Endothelial cell of umbilical vein (primary cell): ENCODE data around the gene RFLNA. TPM values are rescaled to one million over a fixed set of nuclear protein-coding genes. Genes with fewer than 3 reads are reported as not detected.

Experiments
- BruUV-seq: library from RNA; stranded (reverse); fragments of 400-500 nt; replicated peaks from 2 replicates; lab custom pipeline; 2021; lab: Mats Ljungman, UMichigan
- CTCF ChIA-PET: fragments of 300-600, 350-600 bp; sonication (Branson Sonifier 250); formaldehyde crosslinking; loops from one replicate; lab custom pipeline; 2021; ENCODE audit warnings: antibody characterized with exemption, inconsistent platforms; lab: Charles Lee
- POLR2A ChIA-PET: fragments of 300-600, 350-600 bp; sonication (Branson Sonifier 250); formaldehyde crosslinking; loops from one replicate; lab custom pipeline; 2021; ENCODE audit warnings: antibody characterized with exemption, inconsistent platforms; lab: Charles Lee
- DNase-seq: peaks from one replicate; pipeline ENCODE4 v3.0.0-alpha.2; 2011; ENCODE audit warnings: low read depth, low spot score
- FAIRE-seq: peaks from 2 replicates; lab custom pipeline; 2011; peaks lifted over from hg19 to GRCh38; lab: Jason Lieb, UNC
- H2AFZ ChIP-seq: 2 replicates; pipeline ENCODE4 v1.6.0; 2012; ENCODE audit warnings: low read depth, low read length, control low read depth, inconsistent platforms
- H3K27ac ChIP-seq: 2 replicates; pipeline ENCODE4 v1.5.1; 2011; ENCODE audit warnings: low read depth, mild to moderate bottlenecking, control low read depth, low read length, moderate library complexity; ENCODE audit not compliant: insufficient read depth
- H3K27me3 ChIP-seq, 2 experiments: 2 replicates each; pipeline versions ENCODE4 v1.6.0 to v1.6.1; 2011; ENCODE audit warnings: low read length in 2 of 2, mixed read lengths in 1 of 2; ENCODE audit not compliant: control insufficient read depth in 2 of 2, insufficient read depth in 2 of 2
- H3K36me3 ChIP-seq, 2 experiments: 2 replicates in 1 of 2; 3 replicates in 1 of 2; pipeline ENCODE4 v1.5.1; 2011; ENCODE audit warnings: low read length in 2 of 2, mild to moderate bottlenecking in 1 of 2, moderate library complexity in 1 of 2; ENCODE audit not compliant: control insufficient read depth in 2 of 2, insufficient read depth in 2 of 2; ENCODE audit errors: extremely low read depth in 1 of 2
- H3K4me1 ChIP-seq: 3 replicates; pipeline ENCODE4 v1.5.1; 2011; ENCODE audit warnings: mild to moderate bottlenecking, low read length; ENCODE audit not compliant: control insufficient read depth, insufficient read depth; ENCODE audit errors: extremely low read depth
- H3K4me2 ChIP-seq: 2 replicates; pipeline ENCODE4 v1.6.1; 2011; ENCODE audit warnings: low read length, control low read depth, mixed read lengths; ENCODE audit not compliant: insufficient read depth
- H3K4me3 ChIP-seq, 3 experiments: fragments of 200-600 bp in 1 of 3; sonication (generic), shearing (Covaris generic) in 1 of 3; replicated peaks in 1 of 3; 2 replicates each; pipeline ENCODE4 v1.5.1; 2011 to 2016; ENCODE audit warnings: control low read depth in 3 of 3, low read length in 3 of 3, mild to moderate bottlenecking in 2 of 3, inconsistent platforms in 1 of 3, low read depth in 1 of 3, moderate library complexity in 1 of 3; ENCODE audit not compliant: insufficient read depth in 1 of 3
- H3K79me2 ChIP-seq: 2 replicates; pipeline ENCODE4 v1.6.0; 2012; ENCODE audit warnings: low read length, inconsistent platforms; ENCODE audit not compliant: control insufficient read depth, insufficient read depth
- H3K9ac ChIP-seq: replicated peaks from 2 replicates; pipeline ENCODE3; 2011; ENCODE audit warnings: low read length, control low read depth; ENCODE audit not compliant: insufficient read depth; ENCODE audit errors: extremely low read depth
- H3K9me1 ChIP-seq: replicated peaks from 3 replicates; pipeline ENCODE4 v1.6.0; 2011; ENCODE audit warnings: mild to moderate bottlenecking, low read length; ENCODE audit not compliant: control insufficient read depth, insufficient read depth; ENCODE audit errors: extremely low read depth
- H3K9me3 ChIP-seq: replicated peaks from 2 replicates; pipeline ENCODE4 v1.5.1; 2012; ENCODE audit warnings: low read length, inconsistent platforms; ENCODE audit not compliant: control insufficient read depth, insufficient read depth
- H4K20me1 ChIP-seq: replicated peaks from 2 replicates; pipeline ENCODE3; 2011; ENCODE audit warnings: mild to moderate bottlenecking, low read length; ENCODE audit not compliant: control insufficient read depth, insufficient read depth; ENCODE audit errors: extremely low read depth
- EZH2 ChIP-seq: IDR thresholded peaks from 2 replicates; pipeline ENCODE4 v1.6.1; 2012; ENCODE audit warnings: borderline replicate concordance, low read depth, mild to moderate bottlenecking, moderate library complexity, low read length, inconsistent platforms; ENCODE audit not compliant: severe bottlenecking
- FOS ChIP-seq: IDR thresholded peaks from 2 replicates; pipeline ENCODE4 v1.6.1; 2011; ENCODE audit warnings: mild to moderate bottlenecking, low read length, moderate library complexity, borderline replicate concordance; ENCODE audit not compliant: insufficient read depth
- GATA2 ChIP-seq: IDR thresholded peaks from 2 replicates; pipeline ENCODE4 v1.7.0; 2011; ENCODE audit warnings: low read depth, mild to moderate bottlenecking, moderate library complexity, mixed read lengths, low read length; ENCODE audit not compliant: insufficient read length, insufficient read depth
- JUN ChIP-seq: IDR thresholded peaks from 2 replicates; pipeline ENCODE4 v1.6.1; 2011; ENCODE audit warnings: borderline replicate concordance, low read depth; ENCODE audit not compliant: insufficient read length, insufficient read depth
- MYC ChIP-seq: IDR thresholded peaks from one replicate; pipeline ENCODE4 v1.6.1; 2011; ENCODE audit warnings: mild to moderate bottlenecking, low read depth, low read length
- POLR2A ChIP-seq: IDR thresholded peaks from 2 replicates; pipeline ENCODE4 v1.6.1; 2012; ENCODE audit warnings: low read depth, mild to moderate bottlenecking, control low read depth, low read length
- POLR2AphosphoS5 ChIP-seq: IDR thresholded peaks from 2 replicates; pipeline ENCODE4 v1.6.1; 2012; ENCODE audit warnings: low read depth, mild to moderate bottlenecking, control low read depth, low read length, moderate library complexity; ENCODE audit not compliant: insufficient read depth
- dilution Hi-C: fragments of 300-500 bp; cut with MboI; formaldehyde crosslinking; loops from one replicate; pipeline ENCODE4 v1.15.0; 2019; ENCODE audit warnings: low sequenced_read_pairs; ENCODE audit not compliant: extremely low pct_ligation_motif_present
- intact Hi-C: fragments of 100-400 bp; cut with micrococcal nuclease; formaldehyde crosslinking; loops from one replicate; pipeline ENCODE4 v1.10.0; 2022
- polyA plus RNA-seq, 4 experiments: library from polyadenylated mRNA; depleted of rRNA in 3 of 4; stranded (reverse) in 3 of 4; unstranded in 1 of 4; fragments of >200 nt; gene quantifications; 2 replicates each; pipeline versions ENCODE4 v1.2.1 to v1.2.3, GENCODE V29; 2011 to 2012; ENCODE audit warnings: missing spikeins in 1 of 4
- total RNA-seq: library from RNA; stranded (reverse); gene quantifications from 2 replicates; pipeline ENCODE4 v1.2.3, GENCODE V29; 2021
- TF ChIP-seq, protein P1 (sequence below), 2 donors: IDR thresholded peaks; 1 replicate in 1 of 2; 2 replicates in 1 of 2; pipeline ENCODE4 v1.5.1; 2011; ENCODE audit warnings: low read length in 2 of 2, mild to moderate bottlenecking in 2 of 2, moderate library complexity in 2 of 2, control low read depth in 1 of 2, inconsistent platforms in 1 of 2, low read depth in 1 of 2; ENCODE audit not compliant: insufficient read depth in 1 of 2; ENCODE audit errors: extremely low read depth in 1 of 2
- TF ChIP-seq, protein P2 (sequence below): IDR thresholded peaks from 2 replicates; pipeline ENCODE4 v1.6.1; 2011; ENCODE audit not compliant: insufficient read depth, insufficient read length

RFLNA gene
- total and polyA plus RNA-seq, 2 donors (not counting 3 experiments of a cell fraction or from before 2014, with no cell fraction given): 19.7 to 24.5 TPM

DNA sequence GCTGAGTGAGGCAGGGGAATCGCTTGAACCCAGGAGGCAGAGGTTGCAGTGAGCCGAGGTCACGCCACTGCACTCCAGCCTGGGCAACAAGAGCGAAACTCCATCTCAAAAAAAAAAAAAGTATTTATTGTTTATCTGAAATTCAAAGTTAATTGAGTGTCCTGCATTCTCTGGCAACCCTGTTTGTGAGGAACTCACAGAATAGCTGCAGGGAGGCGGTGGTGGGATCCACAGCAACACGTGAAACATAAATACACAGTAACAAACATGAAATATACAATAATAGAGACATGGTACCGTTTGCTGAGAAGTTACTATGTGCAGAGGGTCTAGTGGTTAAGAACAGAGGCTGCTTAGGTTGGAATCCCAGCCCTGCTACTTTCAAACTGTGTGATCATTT is 43.7 kb upstream of the RFLNA start:
- ChIA-PET POLR2A (no interaction called here), CTCF (interaction anchor here (1.5 kb wide), 1 partner anchor 197 kb away, joined by 3 read pairs; no protein-coding TSS in a partner anchor)
- no peak for FAIRE-seq

DNA sequence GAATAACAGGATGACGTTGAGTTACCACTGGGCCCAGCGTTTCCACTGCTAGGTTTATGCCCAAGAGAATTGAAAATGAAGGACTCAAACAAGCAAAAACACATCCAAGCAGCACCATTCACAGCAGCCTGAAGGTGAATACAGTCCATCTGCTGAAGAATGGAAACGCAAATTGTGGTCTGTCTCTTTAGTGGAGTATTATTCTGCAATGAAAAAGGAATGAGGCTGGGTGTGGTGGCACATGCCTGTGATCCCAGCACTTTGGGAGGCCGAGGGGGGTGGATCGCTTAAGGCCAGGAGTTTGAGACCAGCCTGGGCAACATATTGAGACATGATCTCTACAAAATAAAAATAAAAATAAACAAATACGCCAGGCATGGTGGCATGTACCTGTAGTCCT is 41.9 kb upstream of the RFLNA start:
- TF ChIP-seq, protein P1, sequence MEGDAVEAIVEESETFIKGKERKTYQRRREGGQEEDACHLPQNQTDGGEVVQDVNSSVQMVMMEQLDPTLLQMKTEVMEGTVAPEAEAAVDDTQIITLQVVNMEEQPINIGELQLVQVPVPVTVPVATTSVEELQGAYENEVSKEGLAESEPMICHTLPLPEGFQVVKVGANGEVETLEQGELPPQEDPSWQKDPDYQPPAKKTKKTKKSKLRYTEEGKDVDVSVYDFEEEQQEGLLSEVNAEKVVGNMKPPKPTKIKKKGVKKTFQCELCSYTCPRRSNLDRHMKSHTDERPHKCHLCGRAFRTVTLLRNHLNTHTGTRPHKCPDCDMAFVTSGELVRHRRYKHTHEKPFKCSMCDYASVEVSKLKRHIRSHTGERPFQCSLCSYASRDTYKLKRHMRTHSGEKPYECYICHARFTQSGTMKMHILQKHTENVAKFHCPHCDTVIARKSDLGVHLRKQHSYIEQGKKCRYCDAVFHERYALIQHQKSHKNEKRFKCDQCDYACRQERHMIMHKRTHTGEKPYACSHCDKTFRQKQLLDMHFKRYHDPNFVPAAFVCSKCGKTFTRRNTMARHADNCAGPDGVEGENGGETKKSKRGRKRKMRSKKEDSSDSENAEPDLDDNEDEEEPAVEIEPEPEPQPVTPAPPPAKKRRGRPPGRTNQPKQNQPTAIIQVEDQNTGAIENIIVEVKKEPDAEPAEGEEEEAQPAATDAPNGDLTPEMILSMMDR (IDR thresholded peaks at IDR 0.05; ENCODE audit: extremely low read depth in 1 of 2, insufficient read depth in 1 of 2, low read depth in 1 of 2, low read length in 2 of 2): no peak
- TF ChIP-seq POLR2AphosphoS5: no peak
- no peak for TF ChIP-seq POLR2A
- TF ChIP-seq FOS: no peak
- TF ChIP-seq JUN: no peak
- no peak for TF ChIP-seq EZH2
- TF ChIP-seq MYC: no peak
- TF ChIP-seq, protein P2, sequence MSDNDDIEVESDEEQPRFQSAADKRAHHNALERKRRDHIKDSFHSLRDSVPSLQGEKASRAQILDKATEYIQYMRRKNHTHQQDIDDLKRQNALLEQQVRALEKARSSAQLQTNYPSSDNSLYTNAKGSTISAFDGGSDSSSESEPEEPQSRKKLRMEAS: no peak
- no peak for TF ChIP-seq GATA2
- no peaks in the 10 kb centered on the region for H3K9me3 ChIP-seq
- no peak for DNase-seq
- no peaks in the 10 kb centered on the region for H3K9me1 ChIP-seq
- no peak overlapping the region for H3K4me2 ChIP-seq
- ChIA-PET CTCF (no interaction called here), POLR2A (no interaction called here)
- no peaks in the 10 kb centered on the region for H3K79me2 ChIP-seq
- BruUV-seq: no TSS peak
- no peaks in the 10 kb centered on the region for H3K36me3 ChIP-seq
- H3K4me3 ChIP-seq: no peak overlapping the region
- no peak for FAIRE-seq
- H3K27me3 ChIP-seq: no peaks in the 10 kb centered on the region
- H3K4me1 ChIP-seq: peaks cover 8% of the 10 kb centered on the region
- no peak overlapping the region for H2AFZ ChIP-seq
- H3K9ac ChIP-seq: no peak overlapping the region
- intact Hi-C loops (no loop called here), dilution Hi-C loops (no loop called here)
- H4K20me1 ChIP-seq: no peaks in the 10 kb centered on the region
- H3K27ac ChIP-seq: no peak overlapping the region

More for the DNA sequence above, 43.7 kb upstream of the RFLNA start:
- Histone ChIP-seq H3K9me1 (no peaks in the 10 kb centered on the region), H2AFZ (no peak overlapping the region), H4K20me1 (no peaks in the 10 kb centered on the region), H3K36me3 (no peaks in the 10 kb centered on the region), H3K4me2 (no peak overlapping the region), H3K79me2 (no peaks in the 10 kb centered on the region), H3K4me1 (peaks cover 7% of the 10 kb centered on the region), H3K4me3 (no peak overlapping the region), H3K9ac (no peak overlapping the region), H3K9me3 (no peaks in the 10 kb centered on the region), H3K27ac (no peak overlapping the region), H3K27me3 (peaks cover 0 to 8% of the 10 kb centered on the region in 2 experiments)
- dilution Hi-C loops: no loop called here
- no TSS peak for BruUV-seq
- intact Hi-C loops: no loop called here
- no peak for DNase-seq
- TF ChIP-seq EZH2 (no peak), MYC (no peak), GATA2 (no peak), POLR2AphosphoS5 (no peak)
